Suprapubic skin (tissue), 3 donors: Measurements from ENCODE around the gene SHPK.

Experiments used
- CTCF ChIP-seq, 2 donors: fragments of 200-600 bp in 1 of 2; fragments of 450-650 bp in 1 of 2; sonication (generic) in 1 of 2; IDR thresholded peaks; one replicate each; pipeline ENCODE4 v1.5.1; 2016 to 2019; ENCODE audit warnings: antibody characterized with exemption in 2 of 2, mild to moderate bottlenecking in 1 of 2, moderate library complexity in 1 of 2
- EP300 ChIP-seq: sonication (generic); formaldehyde crosslinking; IDR thresholded peaks from one replicate; pipeline ENCODE4 v1.6.1; 2017; ENCODE audit warnings: antibody characterized with exemption

- TF ChIP-seq EP300 (no peak), CTCF (IDR thresholded peaks at IDR 0.05) (no peak)
These were observed 436 bp downstream of the SHPK start for GRCh38 chr17:3635474-3636153.
